Measurements from ENCODE around the gene DFFB. TPM values are rescaled to one million over a fixed set of nuclear protein-coding genes. Genes with fewer than 3 reads are reported as not detected.
A peak's percentile ranks its signal among the peaks of the same experiment; 100 is the strongest.

Gene DFFB
- total and polyA plus RNA-seq, 2 of the 13 experiments (the other 11 are each of a cell fraction or from before 2014, with no cell fraction given): 4.6 to 9.3 TPM

- TF ChIP-seq TOE1 (CRISPR knock-in tag; IDR thresholded peaks at IDR 0.05): no peak
- TF ChIP-seq, protein P1, sequence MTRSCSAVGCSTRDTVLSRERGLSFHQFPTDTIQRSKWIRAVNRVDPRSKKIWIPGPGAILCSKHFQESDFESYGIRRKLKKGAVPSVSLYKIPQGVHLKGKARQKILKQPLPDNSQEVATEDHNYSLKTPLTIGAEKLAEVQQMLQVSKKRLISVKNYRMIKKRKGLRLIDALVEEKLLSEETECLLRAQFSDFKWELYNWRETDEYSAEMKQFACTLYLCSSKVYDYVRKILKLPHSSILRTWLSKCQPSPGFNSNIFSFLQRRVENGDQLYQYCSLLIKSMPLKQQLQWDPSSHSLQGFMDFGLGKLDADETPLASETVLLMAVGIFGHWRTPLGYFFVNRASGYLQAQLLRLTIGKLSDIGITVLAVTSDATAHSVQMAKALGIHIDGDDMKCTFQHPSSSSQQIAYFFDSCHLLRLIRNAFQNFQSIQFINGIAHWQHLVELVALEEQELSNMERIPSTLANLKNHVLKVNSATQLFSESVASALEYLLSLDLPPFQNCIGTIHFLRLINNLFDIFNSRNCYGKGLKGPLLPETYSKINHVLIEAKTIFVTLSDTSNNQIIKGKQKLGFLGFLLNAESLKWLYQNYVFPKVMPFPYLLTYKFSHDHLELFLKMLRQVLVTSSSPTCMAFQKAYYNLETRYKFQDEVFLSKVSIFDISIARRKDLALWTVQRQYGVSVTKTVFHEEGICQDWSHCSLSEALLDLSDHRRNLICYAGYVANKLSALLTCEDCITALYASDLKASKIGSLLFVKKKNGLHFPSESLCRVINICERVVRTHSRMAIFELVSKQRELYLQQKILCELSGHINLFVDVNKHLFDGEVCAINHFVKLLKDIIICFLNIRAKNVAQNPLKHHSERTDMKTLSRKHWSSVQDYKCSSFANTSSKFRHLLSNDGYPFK (CRISPR knock-in tag; IDR thresholded peaks at IDR 0.05; ENCODE audit: borderline replicate concordance): no peak
- TF ChIP-seq NR2F6 (IDR thresholded peaks at IDR 0.05): 0 out of 2 replicates have a peak, but pooled peaks have one; percentile 8
- no peak for TF ChIP-seq NR2F6 (CRISPR knock-in tag; IDR thresholded peaks at IDR 0.05)
- TF ChIP-seq REST (IDR thresholded peaks at IDR 0.05; ENCODE audit: borderline replicate concordance in 1 of 2, low read depth in 1 of 2, low read length in 2 of 2): no peak
- TF ChIP-seq ZNF431 (CRISPR knock-in tag; IDR thresholded peaks at IDR 0.05; ENCODE audit: borderline replicate concordance, low read depth): no peak
- TF ChIP-seq TARDBP (CRISPR knock-in tag; IDR thresholded peaks at IDR 0.05): no peak
- no peak for TF ChIP-seq NFE2 (CRISPR knock-in tag; IDR thresholded peaks at IDR 0.05)
- no peak for TF ChIP-seq ZFP62 (CRISPR knock-in tag; IDR thresholded peaks at IDR 0.05)
- TF ChIP-seq CAMTA2 (CRISPR knock-in tag; IDR thresholded peaks at IDR 0.05; ENCODE audit: borderline replicate concordance): no peak
- no peak for TF ChIP-seq ZNF672 (CRISPR knock-in tag; IDR thresholded peaks at IDR 0.05)
- TF ChIP-seq, protein P2, sequence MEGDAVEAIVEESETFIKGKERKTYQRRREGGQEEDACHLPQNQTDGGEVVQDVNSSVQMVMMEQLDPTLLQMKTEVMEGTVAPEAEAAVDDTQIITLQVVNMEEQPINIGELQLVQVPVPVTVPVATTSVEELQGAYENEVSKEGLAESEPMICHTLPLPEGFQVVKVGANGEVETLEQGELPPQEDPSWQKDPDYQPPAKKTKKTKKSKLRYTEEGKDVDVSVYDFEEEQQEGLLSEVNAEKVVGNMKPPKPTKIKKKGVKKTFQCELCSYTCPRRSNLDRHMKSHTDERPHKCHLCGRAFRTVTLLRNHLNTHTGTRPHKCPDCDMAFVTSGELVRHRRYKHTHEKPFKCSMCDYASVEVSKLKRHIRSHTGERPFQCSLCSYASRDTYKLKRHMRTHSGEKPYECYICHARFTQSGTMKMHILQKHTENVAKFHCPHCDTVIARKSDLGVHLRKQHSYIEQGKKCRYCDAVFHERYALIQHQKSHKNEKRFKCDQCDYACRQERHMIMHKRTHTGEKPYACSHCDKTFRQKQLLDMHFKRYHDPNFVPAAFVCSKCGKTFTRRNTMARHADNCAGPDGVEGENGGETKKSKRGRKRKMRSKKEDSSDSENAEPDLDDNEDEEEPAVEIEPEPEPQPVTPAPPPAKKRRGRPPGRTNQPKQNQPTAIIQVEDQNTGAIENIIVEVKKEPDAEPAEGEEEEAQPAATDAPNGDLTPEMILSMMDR (CRISPR knock-in tag; IDR thresholded peaks at IDR 0.05): peak; percentile 31
- TF ChIP-seq NFATC3 (CRISPR knock-in tag; IDR thresholded peaks at IDR 0.05): no peak
- TF ChIP-seq ZNF773 (CRISPR knock-in tag; IDR thresholded peaks at IDR 0.05; ENCODE audit: borderline replicate concordance): no peak
- no peak for TF ChIP-seq ZNF44 (CRISPR knock-in tag; IDR thresholded peaks at IDR 0.05)
- TF ChIP-seq MEIS2 (CRISPR knock-in tag; IDR thresholded peaks at IDR 0.05): no peak
- TF ChIP-seq FOXA1 (IDR thresholded peaks at IDR 0.05): no peak
- TF ChIP-seq FOXA1 (CRISPR knock-in tag; IDR thresholded peaks at IDR 0.05): no peak
- no peak for TF ChIP-seq CHCHD3 (CRISPR knock-in tag; IDR thresholded peaks at IDR 0.05)
- TF ChIP-seq ZNF430 (CRISPR knock-in tag; IDR thresholded peaks at IDR 0.05): no peak
- TF ChIP-seq ZMYM4 (CRISPR knock-in tag; IDR thresholded peaks at IDR 0.05): no peak
- TF ChIP-seq SSRP1 (CRISPR knock-in tag; IDR thresholded peaks at IDR 0.05): no peak
- TF ChIP-seq TBX2 (CRISPR knock-in tag; IDR thresholded peaks at IDR 0.05; ENCODE audit: borderline replicate concordance): no peak
- TF ChIP-seq ZNF704 (CRISPR knock-in tag; IDR thresholded peaks at IDR 0.05; ENCODE audit: borderline replicate concordance): no peak
These were observed 49.8 kb downstream of the DFFB start (continued) for GRCh38 chr1:3907031-3907534.

Measured in HepG2 (cell line).